Glomerular endothelial cell (primary cell): ENCODE results near the gene HSD17B13. TPM values are rescaled to one million over a fixed set of nuclear protein-coding genes. Genes with fewer than 3 reads are reported as not detected.
"Not testable (repeated sequence)": the region's sequence is repeated elsewhere in the genome, so short reads cannot be mapped to it uniquely, and the experiment has no call there.

Experiments used
- DNase-seq: peaks from one replicate; pipeline ENCODE4 v3.0.0-alpha.2; 2011; ENCODE audit warnings: low read depth, low spot score; ENCODE audit errors: extremely low read depth
- total RNA-seq: library from RNA; depleted of rRNA; stranded (reverse); fragments of >200 nt; gene quantifications from 2 replicates; pipeline ENCODE4 v1.2.3, GENCODE V29; 2015

HSD17B13 gene
- not detected in 2 replicates for total RNA-seq

DNA sequence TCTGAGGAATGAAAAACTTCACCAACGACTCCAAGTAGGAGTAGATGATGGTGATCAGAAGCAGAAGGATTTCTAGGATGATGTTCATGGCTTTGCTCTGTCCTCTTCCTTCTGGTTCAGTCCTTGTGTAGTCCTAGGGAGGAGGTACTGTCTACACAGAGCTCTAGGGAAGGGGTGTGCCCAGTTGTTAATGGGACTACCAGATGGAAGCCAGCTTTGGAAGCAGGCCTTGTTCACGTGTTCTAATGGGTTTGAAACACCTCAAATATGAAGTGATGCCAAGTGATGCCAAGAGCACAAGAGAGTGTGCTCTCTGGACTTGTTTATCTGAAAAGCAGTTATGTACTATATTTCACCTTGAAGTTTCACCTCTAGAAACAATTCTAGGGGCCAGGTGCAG is at the start of gene HSD17B13:
HSD17B13 (minus strand) TSS at position 129 of the 400 bp plus-strand sequence; CDS start at position 88, 41 bp downstream.
- no peak for DNase-seq

DNA sequence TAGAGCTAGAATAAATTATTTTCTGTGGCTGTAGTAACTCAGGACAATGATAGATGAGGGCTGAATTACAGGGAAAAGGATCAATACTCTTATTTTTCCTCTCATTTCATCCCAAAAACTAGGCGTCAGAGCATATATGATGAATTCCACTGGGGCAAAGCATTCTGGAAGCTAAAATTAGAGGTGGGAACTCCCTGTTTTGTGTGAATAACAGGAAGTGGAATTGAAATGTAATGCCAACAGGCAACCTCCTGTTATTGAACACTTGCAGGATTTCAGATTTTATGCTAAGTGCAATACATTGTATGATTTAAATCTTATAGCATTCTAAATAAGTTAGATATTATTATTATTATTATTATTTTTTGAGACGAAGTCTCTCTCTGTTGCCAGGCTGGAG is 47.4 kb upstream of the HSD17B13 start:
- no peak for DNase-seq

DNA sequence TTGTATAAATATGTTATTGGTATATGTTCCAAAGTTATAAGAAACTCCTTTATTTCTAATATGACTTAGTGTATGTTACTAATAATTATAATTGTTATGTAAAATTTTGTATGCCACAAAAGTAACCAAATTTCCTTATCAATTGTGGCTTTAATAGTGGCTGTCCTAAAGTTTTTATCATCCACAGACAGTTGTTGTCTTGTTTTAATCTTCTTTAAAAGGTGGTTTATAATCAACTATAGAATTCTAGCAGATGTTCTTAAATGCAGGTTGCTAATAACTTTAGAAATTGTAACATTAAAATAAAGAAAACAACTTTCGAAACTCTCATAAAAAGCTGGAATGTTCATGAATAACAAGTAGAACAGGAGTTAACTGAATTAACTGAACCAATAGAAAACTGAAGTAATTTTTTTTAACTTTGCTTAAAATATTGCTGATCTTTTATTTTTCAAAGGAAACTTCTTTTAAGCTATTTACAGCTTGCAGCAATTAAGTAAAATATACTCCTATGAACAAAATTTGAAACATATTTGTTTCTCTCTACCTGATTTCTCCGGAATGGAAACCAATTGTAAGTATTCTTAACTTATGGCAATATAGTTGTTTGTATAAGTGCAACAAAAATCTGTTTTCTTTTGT is 44.0 kb upstream of the HSD17B13 start:
- DNase-seq: no peak

DNA sequence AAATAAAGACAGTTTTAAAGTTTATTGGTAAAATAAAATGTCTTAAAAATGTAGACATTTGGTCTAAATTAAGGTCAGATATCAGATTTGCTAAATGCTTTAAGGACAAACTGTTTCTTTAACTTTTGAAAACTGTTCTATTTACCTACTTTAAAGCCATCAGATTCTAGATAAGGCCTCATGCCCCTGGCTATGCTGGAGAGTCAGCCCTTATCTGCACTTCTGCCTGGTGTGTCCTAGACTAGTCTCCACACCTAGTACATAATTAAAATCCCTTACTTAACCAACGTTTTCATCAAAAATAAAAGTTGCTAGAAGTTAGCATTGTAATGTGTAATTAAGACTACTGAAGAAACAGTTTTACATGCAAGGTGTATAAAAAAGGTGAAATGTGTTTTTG is 42.7 kb upstream of the HSD17B13 start:
- DNase-seq: no peak

DNA sequence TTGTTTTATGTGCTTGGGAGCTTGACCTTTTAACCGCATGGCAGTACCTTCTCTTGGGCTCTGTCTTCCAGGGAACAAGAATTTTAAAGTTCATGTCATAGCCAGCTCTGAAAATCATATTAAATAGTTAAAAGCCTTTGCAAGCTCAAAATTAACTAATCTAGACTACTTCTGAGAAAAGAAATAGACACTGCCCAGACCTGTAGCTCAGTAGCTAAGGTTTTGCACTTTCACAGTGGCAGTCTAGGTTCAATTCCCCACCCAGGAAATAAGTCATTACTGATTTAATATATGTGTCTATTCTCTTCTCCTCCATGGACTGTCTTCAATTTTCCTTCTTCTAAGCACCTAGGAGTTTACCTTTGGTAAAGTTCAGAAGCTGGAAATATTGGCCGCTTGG is 40.9 kb upstream of the HSD17B13 start:
- no peak for DNase-seq

DNA sequence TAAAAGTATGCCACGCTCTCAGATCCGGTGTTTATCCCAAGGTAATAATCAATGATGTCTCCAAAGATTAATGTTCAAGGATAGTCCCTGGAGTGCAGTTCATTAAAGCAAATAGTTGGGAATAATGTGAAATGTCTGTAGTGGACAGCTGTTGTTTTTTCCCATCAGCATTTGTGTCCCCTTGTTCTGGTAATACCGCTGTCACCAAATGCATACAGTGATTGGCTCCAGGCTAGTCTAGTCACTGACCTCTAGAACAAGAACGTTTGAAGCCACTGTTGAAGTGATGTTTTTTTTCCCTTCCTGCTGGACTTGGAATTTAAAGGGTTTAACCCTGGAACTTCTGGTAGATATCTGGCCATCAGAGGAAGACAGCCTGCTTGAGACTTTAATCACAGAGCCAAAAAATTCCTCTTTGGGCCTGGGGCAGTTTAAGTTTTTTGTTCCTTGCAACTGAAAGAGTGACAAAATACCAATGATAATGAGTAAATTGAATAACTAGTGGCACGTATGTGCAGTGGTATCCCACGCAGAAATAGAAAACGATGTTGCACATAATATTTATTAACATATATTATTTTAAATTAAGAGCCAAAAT is 37.8 kb upstream of the HSD17B13 start:
- no peak for DNase-seq

- no peak for DNase-seq
Measured at GRCh38 chr4:87359258-87359657, 36.6 kb upstream of the HSD17B13 start.

DNA sequence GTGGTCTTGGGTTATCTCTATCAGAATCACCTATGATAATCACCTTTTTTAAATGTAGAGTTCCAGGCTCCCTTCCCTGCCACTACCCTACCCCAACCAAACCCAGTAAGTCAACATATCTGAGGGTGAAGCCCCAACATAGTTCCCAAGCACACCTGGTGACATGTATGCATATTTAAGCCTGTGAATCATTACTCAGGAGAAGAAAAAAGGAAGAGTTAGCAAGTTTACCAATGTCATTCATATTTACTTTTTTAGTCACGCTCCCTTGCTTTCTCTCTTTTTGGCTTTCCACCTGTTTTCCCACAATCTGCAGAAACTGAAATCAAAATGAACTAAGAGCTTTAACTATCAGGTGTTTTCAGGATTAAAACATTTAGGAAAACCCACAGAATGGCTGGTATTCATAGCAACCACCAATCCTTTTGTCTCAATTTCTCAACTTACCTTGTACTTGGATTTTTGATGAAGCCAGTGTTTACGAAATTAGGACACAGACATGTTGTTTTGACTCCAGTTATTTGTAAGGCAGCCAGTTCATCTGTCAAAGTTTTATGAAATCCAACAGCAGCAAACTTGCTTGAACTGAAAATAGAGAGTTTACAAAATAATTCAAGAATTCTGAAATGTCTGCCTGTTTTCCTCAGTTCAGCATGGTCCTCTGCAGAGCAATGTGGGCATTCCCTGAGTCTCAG is 34.3 kb upstream of the HSD17B13 start:
- DNase-seq: no peak

GRCh38 chr4:87354168-87355102 is 31.8 kb upstream of the HSD17B13 start:
- DNase-seq: no peak

DNA sequence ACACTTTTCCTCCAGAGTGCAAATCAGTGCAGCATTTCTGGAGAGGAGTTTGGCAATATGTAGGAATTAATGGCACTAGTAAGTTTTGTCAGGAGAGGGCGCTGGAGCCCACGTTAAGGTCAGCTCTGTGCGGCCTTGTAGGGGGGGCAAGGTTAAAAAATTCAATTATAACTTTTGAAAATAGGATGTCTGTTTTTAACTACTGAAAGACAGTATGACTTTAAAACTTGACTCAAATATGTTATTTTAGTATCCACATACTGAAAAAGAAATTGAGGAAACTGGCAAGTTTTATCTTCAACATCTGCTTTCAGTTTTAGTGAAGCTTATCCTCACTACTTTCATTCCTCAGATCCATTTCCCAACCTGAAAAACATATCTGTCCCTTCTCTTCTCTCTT is 30.9 kb upstream of the HSD17B13 start:
- DNase-seq: peak; percentile 22

DNA sequence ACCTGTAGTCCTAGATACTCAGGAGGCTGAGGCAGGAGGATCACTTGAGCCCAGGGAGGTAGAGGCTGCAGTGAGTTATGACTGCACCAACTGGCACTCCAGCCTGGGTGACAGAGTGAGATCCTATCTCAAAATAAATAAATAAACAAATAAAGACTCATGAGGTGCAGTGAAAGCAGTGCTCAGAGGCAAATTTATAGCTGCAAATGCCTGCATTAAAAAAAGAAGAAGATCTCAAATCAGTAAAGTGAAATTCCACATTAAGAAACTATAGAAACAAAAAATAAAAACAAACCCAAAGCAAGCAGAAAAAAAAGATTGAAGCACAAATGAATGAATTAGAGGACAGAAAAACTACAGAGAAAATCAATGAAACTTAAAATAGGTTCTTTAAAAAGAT is 22.5 kb upstream of the HSD17B13 start:
- DNase-seq: no peak

- no peak for DNase-seq
Measured at GRCh38 chr4:87342872-87343271, 20.2 kb upstream of the HSD17B13 start.

DNA sequence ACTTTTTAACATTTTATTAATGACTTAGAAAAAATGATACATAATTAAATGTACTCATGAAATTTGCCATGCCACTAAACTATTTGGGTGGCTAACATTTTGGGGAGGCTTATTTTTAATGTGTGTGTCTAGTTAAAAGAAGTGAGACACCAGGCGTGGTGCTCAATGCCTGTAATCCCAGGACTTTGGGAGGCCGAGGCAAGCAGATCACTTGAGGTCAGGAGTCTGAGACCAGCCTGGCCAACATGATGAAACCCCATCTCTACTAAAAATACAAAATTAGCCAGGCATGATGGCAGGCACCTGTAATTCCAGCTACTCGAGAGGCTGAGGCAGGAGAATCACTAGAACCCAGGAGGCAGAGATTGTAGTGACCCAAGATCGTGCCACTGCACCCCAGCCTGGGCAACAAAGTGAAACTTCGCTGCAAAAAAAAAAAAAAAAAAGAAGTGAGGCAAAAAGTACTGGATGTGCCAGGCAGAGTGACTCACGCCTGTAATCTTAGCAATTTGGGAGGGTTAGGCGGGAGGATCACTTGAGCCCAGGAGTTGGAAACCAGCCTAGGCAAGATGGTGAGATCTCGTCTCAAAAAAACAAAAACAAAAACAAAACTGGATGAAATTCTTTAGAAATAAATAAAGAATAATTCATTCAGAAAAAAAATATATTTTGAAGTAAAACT is 19.4 kb upstream of the HSD17B13 start:
- not testable (repeated sequence) for DNase-seq

GRCh38 chr4:87339440-87339839 is 16.8 kb upstream of the HSD17B13 start:
- DNase-seq: no peak

- DNase-seq: no peak
Measured at GRCh38 chr4:87337361-87337760, 14.7 kb upstream of the HSD17B13 start.

DNA sequence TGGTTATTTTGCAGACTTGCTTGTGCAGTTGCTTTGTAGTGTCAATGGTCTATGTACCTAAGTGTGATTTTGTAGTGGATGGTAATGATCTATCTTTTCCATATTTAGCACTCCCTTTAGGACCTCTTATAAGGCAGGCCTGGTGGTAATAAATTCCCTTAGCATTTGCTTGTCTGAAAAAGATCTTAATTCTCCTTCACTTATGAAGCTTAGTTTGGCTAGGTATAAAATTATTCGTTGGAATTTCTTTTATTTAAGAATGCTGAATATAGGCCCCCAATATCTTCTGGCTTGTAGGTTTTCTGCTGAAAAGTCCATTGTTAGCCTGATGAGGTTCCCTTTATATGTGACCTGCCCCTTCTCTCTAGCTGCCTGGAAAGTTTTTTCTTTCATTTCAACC is 10.6 kb upstream of the HSD17B13 start:
- no peak for DNase-seq

GRCh38 chr4:87330761-87331160 is 8.1 kb upstream of the HSD17B13 start:
- no peak for DNase-seq

- no peak for DNase-seq
Measured at GRCh38 chr4:87327136-87327535, 4.5 kb upstream of the HSD17B13 start.

- DNase-seq: no peak
Measured at GRCh38 chr4:87326460-87326859, 3.8 kb upstream of the HSD17B13 start.

GRCh38 chr4:87321888-87322287 is 794 bp downstream of the HSD17B13 start:
- no peak for DNase-seq
